Superior temporal gyrus (tissue), 1 donor: ENCODE measurements around the gene CREBBP.

ENCODE experiments used
- DNase-seq: peaks from one replicate; pipeline ENCODE4 v3.0.0-alpha.2; 2016; ENCODE audit errors: extremely low spot score

CREBBP gene

GRCh38 chr16:3879887-3880564 is 487 bp downstream of the CREBBP start:
- DNase-seq: no peak

- no peak for DNase-seq
Measured at GRCh38 chr16:3879258-3879886, 1.1 kb downstream of the CREBBP start.

DNA sequence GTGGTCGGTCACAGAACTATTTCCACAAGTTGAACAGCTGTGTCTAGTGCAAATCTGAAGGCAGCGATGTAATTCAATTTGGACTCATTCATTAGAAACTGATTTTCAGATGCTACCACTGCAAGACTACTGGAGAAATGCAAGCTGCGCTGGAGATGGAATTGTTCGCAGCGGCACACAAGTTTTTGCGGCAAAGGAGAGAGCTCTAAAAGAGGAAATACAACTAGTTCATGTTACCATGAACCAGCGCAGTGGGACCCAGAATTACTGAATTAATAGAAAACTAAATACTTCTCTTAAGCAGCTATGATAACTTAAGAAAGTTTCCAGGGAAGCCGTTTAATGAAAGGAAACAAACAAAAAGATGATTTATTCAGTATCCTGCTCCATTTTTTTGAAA is 1.9 kb downstream of the CREBBP start:
- DNase-seq: no peak

GRCh38 chr16:3876695-3877094 is 3.8 kb downstream of the CREBBP start:
- no peak for DNase-seq

GRCh38 chr16:3876160-3876559 is 4.4 kb downstream of the CREBBP start:
- DNase-seq: no peak

DNA sequence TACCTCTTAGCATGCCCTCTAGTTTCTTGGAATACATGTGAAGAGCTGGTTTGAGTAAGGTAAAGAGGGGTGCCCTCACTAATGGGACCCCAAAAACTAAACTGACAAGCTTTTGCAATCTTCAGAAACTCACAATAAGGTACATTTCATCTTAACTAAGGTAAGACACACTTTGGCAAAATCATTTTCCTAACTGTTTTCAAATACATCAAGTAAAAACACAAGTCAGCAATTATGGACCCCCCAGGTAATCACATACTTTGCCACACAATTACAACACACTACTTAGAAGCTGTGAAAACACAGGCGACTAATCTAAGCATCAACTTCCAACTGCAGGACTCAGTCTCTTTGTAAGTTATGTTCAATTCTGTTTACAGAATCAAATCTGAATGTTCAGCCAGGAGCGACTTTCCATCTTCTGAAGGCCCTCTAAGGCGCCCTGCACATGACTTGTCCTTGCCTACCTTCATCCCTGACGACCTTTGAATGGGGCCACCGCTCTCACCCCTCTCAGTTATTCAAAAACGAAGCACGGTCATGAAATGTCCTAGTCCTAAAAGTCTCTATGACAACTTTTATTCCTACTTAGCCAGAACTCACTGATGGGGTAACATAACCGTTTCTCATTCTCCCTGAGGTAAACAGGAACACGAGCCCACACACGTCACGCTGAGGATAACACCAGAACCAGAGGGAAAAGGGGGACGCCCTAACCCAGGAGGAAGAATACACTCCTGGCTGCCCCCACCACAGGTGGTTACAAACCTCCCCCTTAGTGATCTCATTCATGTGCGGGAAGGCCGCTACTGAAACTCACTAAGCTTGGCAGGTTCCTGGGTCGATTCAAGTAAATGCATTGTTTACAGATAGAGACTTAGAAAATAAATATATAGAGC is 5.5 kb downstream of the CREBBP start:
- no peak for DNase-seq

DNA sequence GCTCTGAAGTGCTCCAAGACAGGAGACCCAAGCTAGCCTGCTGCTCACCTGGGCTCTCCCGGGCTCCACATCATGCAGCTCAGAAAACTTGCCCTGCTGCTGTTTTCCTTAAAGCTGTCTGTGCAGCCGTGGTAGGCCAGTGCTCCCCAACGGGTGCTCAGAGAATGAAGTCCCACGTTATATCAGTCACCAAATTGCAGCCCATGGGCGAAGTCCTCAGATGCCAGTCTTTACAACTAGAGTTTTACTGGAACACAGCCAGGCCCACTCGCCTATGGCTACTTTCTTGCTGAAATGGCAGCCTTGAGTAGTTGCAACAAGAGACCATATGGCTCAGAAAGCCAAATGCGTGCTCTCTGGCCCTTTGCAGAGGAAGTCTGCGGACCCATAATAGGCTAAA is 6.3 kb downstream of the CREBBP start:
- no peak for DNase-seq

GRCh38 chr16:3873482-3874173 is 6.9 kb downstream of the CREBBP start:
- DNase-seq: peak; percentile 9

DNA sequence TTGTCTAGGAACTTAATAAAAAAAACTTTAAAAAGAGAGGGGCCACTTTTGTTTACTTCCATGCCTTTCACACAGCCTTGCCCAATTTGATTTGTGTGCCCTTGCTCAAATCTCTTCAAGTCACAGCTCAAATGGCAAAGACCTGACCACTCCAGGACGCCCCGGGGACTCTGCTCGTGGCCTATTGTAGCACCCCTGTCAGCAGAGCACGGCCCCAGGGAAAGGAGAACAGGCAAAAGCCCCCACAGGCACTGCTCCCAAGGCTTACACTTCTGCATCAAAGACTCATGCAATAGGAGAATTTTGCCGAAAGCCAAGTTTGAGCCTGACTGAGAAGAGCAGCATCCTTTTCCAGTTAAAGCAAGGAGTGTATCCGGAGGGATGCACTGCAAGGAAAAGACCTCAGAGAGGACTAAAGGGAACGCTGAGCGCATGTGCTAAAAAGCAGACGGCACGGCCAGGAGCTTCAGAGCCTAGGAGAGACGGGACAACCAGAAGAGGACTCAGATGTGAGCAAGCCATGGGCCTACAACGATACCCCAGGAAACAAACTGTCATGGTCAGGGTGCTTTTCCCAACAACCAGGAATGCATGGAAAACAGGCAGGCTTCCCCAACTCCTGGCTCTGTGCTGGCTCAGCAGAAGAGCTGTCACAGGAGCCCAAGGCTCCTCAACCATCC is 8.2 kb downstream of the CREBBP start:
- no peak for DNase-seq

GRCh38 chr16:3868967-3869366 is 11.5 kb downstream of the CREBBP start:
- no peak for DNase-seq

GRCh38 chr16:3868556-3868955 is 12.0 kb downstream of the CREBBP start:
- DNase-seq: no peak

DNA sequence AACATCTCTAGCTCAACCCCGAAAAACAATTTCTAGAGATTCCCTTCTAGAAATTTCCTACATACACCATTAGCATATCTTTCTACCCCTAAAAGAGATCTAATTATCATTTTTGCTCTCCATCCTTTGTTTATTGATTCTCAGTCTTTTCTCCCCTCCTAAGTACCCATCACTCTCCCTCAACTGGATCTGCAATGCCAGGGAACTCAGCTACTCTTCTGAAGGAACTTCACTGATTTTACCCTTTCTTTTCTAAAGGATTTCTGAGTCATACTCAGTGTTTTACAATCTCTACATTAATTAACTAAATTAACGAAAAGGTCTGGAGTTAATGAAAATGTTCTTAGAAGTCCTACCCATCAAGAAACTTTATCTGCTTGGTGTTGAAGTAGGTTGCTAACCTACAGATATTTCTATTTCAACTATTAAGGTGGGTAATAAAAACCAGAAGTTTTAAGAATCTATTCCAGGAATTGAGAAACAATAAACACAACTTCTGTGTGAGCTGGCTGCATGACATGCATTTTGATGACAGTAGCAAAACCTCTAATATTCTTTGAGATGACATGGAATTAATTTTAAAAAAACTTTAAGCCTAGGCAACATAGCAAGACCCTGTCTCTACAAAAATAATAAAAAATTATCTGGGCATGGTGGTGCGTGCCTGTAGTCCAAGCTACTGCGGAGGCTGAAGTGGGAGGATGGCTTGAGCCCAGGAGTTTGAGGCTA is 13.6 kb downstream of the CREBBP start:
- no peak for DNase-seq

DNA sequence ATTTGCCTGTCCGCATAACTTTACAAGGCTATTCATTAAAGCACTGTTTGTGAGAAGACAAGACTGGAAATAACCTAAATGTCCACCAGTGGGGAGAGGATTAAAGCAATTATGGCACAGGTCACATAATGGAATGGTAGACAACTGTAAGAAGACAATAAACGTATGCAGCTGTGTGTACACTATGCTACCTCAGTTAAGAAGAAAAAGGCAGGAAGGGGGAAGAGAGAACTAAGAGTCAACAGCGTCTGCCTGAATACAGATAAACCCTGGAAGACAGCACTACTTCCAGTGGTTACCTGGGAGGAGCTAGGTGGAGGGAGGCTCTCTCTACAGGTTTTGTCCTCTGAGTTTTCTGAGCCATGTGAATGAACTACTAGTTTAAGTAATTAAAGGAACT is 15.3 kb downstream of the CREBBP start:
- no peak for DNase-seq

- no peak for DNase-seq
Measured at GRCh38 chr16:3864562-3864961, 16.0 kb downstream of the CREBBP start.

- no peak for DNase-seq
Measured at GRCh38 chr16:3863587-3863986, 16.9 kb downstream of the CREBBP start.

- no peak for DNase-seq
Measured at GRCh38 chr16:3861808-3862451, 18.6 kb downstream of the CREBBP start.

GRCh38 chr16:3859889-3860288 is 20.6 kb downstream of the CREBBP start:
- no peak for DNase-seq

DNA sequence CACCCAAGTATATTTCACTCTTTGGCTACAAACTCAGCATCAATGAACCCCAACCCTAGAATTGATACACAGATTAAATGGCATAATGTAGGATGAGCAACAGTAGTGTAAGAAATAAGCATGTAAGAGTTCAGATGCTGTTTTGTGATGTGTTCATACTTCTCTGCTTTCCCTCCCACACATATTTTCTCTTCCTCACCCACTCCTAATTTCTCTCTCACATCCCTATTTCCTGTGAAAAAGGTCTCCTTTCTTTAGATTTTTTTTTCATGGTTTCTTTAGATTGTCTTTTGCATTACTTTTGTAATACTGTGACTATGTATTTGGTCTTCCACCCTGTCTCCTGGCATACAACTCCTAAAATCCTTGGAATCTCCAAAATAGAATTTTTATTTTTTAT is 21.7 kb downstream of the CREBBP start:
- no peak for DNase-seq

DNA sequence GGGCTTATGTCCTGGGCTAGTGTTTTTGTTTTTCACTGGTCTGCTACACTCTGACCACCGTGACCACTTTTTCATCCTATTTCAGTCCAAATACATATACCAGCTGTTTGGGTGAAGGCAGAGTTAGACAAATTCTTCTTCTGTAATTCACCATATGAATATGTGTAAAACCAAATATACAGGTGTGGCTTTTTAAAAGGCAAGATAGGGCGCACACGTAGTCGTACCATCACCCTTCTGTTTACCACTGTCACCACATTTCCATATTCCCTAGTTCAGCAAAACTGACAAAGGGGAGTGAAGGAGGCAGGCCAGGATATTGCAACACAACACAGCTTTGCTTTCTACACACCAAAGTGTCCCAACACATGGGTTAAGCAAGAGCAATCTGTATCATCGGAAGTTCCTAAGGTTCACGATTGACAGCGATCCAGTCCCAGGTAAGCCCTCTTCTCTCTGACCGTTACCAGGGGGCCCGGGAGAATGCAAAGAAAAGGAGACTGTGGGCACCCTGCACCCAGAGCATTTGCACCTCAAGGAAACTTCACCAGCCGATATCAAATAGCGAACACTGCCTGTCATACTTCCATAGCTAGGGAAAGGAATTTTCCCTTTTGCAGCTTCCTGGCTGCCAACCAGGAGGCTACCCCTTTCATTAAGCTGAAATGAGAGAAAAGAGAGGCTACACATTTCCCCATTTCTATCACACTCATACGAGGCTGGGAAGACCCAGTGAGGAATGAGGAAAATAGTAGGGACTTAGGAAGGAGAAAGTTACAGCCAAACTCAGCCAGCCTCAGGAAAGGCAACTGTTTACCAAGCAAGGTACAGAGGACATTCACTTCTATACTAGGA is 23.1 kb downstream of the CREBBP start:
- DNase-seq: no peak
